ENCODE data around the gene ANKRD2.

Gene ANKRD2

DNA sequence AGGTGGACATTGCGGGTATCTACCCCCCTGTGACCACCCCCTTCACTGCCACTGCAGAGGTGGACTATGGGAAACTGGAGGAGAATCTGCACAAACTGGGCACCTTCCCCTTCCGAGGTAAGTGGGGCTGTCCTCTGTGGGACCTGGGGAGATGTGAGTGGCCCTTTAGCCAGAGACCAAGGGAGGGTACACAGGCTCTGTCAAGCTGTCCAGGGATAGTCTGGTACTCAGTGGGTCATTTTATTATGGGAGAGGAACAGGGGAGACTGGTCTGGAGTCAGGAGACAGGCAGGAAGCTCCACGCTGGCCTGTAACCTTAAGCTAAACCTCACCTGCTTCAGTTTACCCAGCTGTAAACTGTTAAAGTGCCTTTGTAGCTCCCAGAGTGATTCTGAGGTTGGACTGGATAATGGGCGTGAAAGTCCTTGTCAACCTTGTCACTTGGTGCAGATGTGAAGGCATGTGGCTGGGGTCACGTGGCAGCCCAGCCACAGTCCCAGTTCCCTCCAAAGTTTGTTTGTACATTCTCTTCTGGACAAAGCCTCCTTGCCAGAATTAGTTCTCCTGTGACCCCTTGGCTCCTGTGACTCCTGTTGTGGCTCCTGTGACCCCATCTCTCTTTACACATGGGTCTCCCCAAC, 12.3 kb downstream of the ANKRD2 start:
- no peaks in the 10 kb centered on the region for H3K36me3 ChIP-seq (ENCODE audit: insufficient read depth)
- H3K9ac ChIP-seq = no peak overlapping the region
- no peaks in the 10 kb centered on the region for H3K4me1 ChIP-seq (ENCODE audit: low read depth, poor library complexity, severe bottlenecking)
- H3K79me2 ChIP-seq (ENCODE audit: insufficient read depth, low read depth) = no peaks in the 10 kb centered on the region
- H2AFZ ChIP-seq (ENCODE audit: low read depth) = no peak overlapping the region
- H3K27me3 ChIP-seq (ENCODE audit: insufficient read depth, low read depth) = no peaks in the 10 kb centered on the region
- no peak overlapping the region for H3K4me2 ChIP-seq
- H4K20me1 ChIP-seq (ENCODE audit: insufficient read depth) = no peaks in the 10 kb centered on the region
- H3K27ac ChIP-seq = no peak overlapping the region
- no peak overlapping the region for H3K4me3 ChIP-seq (IDR thresholded peaks at IDR 0.05; ENCODE audit: insufficient read depth, low read depth, low read length)
- no peak for TF ChIP-seq CTCF (conservative IDR thresholded peaks at IDR 0.05; ENCODE audit: low read depth, low read length)

DNA sequence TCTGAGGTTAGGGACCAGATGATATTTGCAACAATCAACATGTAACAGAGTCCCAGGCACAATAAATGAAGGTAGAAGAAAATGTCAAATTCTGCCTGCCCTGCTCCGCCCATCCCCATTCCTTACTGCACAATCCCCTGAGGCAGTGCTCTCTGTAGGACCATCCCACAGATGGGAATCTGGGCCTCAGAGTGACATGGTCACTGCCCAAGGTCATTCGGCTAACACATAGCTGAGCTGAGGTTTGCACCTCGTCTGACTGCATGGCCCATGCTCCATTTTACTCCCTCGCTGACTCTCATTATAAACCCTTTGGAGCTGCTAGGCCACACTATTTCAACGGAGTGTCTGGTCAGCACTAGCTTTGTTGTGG, 12.8 kb downstream of the ANKRD2 start:
- H3K4me3 ChIP-seq (IDR thresholded peaks at IDR 0.05; ENCODE audit: insufficient read depth, low read depth, low read length) = no peak overlapping the region
- H3K27me3 ChIP-seq (ENCODE audit: insufficient read depth, low read depth) = no peaks in the 10 kb centered on the region
- H4K20me1 ChIP-seq (ENCODE audit: insufficient read depth) = no peaks in the 10 kb centered on the region
- no peaks in the 10 kb centered on the region for H3K79me2 ChIP-seq (ENCODE audit: insufficient read depth, low read depth)
- H3K27ac ChIP-seq = no peak overlapping the region
- no peak overlapping the region for H2AFZ ChIP-seq (ENCODE audit: low read depth)
- TF ChIP-seq CTCF (conservative IDR thresholded peaks at IDR 0.05; ENCODE audit: low read depth, low read length) = no peak
- H3K4me1 ChIP-seq (ENCODE audit: low read depth, poor library complexity, severe bottlenecking) = no peaks in the 10 kb centered on the region
- no peak overlapping the region for H3K4me2 ChIP-seq
- no peaks in the 10 kb centered on the region for H3K36me3 ChIP-seq (ENCODE audit: insufficient read depth)
- no peak overlapping the region for H3K9ac ChIP-seq

DNA sequence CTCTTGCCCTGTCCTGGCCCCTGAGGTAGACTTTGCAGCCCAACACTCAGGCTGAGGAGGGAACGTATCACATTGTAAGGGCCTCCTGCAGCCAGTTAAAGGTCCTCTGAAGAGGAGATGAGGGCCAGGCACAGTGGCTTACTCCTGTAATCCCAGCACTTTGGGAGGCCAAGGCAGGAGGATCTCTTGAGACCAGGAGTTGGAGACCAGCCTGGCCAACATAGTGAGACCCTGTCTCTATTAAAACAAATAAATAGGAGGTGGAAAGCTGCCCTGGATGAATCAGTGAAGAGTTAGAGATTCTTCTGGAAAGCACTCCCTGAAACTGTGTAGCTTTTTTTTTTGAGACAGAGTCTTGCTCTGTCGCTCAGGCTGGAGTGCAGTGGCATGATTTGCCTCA, 14.6 kb downstream of the ANKRD2 start:
- Histone ChIP-seq H3K79me2 (ENCODE audit: insufficient read depth, low read depth) (no peaks in the 10 kb centered on the region), H3K4me1 (ENCODE audit: low read depth, poor library complexity, severe bottlenecking) (no peaks in the 10 kb centered on the region), H3K9ac (no peak overlapping the region), H3K36me3 (ENCODE audit: insufficient read depth) (no peaks in the 10 kb centered on the region), H3K27me3 (ENCODE audit: insufficient read depth, low read depth) (no peaks in the 10 kb centered on the region), H3K4me3 (IDR thresholded peaks at IDR 0.05; ENCODE audit: insufficient read depth, low read depth, low read length) (no peak overlapping the region), H2AFZ (ENCODE audit: low read depth) (no peak overlapping the region), H4K20me1 (ENCODE audit: insufficient read depth) (no peaks in the 10 kb centered on the region), H3K4me2 (no peak overlapping the region), H3K27ac (no peak overlapping the region)
- no peak for TF ChIP-seq CTCF (conservative IDR thresholded peaks at IDR 0.05; ENCODE audit: low read depth, low read length)

GRCh38 chr10:97589479-97589878, 16.9 kb downstream of the ANKRD2 start, which contains the start of gene C10orf62:
C10orf62 (plus strand) TSS chr10:97589721; CDS start chr10:97589898, 177 bp downstream.
- Histone ChIP-seq H3K4me2 (no peak within 1 kb of the TSS), H2AFZ (ENCODE audit: low read depth) (no peak within 1 kb of the TSS), H3K27me3 (ENCODE audit: insufficient read depth, low read depth) (no peaks in the 10 kb centered on the region), H3K4me1 (ENCODE audit: low read depth, poor library complexity, severe bottlenecking) (no peaks in the 10 kb centered on the region), H3K79me2 (ENCODE audit: insufficient read depth, low read depth) (no peaks in the 10 kb centered on the region), H4K20me1 (ENCODE audit: insufficient read depth) (no peaks in the 10 kb centered on the region), H3K4me3 (IDR thresholded peaks at IDR 0.05; ENCODE audit: insufficient read depth, low read depth, low read length) (no peak within 1 kb of the TSS), H3K27ac (no peak within 1 kb of the TSS), H3K36me3 (ENCODE audit: insufficient read depth) (no peaks in the 10 kb centered on the region), H3K9ac (no peak within 1 kb of the TSS)
- no peak for TF ChIP-seq CTCF (conservative IDR thresholded peaks at IDR 0.05; ENCODE audit: low read depth, low read length)
